ENCODE data around the gene ADORA2A. TPM values are rescaled to one million over a fixed set of nuclear protein-coding genes. Genes with fewer than 3 reads are reported as not detected.

ADORA2A gene
- total RNA-seq, 2 donors from 2014 or later = 2.5 to 4.0 TPM

Other genes starting within 250 kb of the ADORA2A start
- 1 to 10 TPM; 1.9 to 2.7 TPM for gene SUSD2, start 246.1 kb upstream of the ADORA2A start, total RNA-seq
- 1 to 10 TPM; 3.7 to 6.7 TPM for gene GGT5, start 182.5 kb upstream of the ADORA2A start, total RNA-seq
- gene SPECC1L, start 156.8 kb upstream of the ADORA2A start, total RNA-seq = 10 to 100 TPM; 86.3 to 87.5 TPM
- under 1 TPM in 1 of 2 donors, not detected in 1; 0.08 TPM for gene UPB1, start 67.7 kb downstream of the ADORA2A start, total RNA-seq
- gene GUCD1, start 127.5 kb downstream of the ADORA2A start, total RNA-seq = 100 to 1,000 TPM; 219 to 241 TPM
- gene SNRPD3, start 128.4 kb downstream of the ADORA2A start, total RNA-seq = 10 to 100 TPM; 60.3 to 70.8 TPM
- 10 to 100 TPM in 1 of 2 donors, 1 to 10 TPM in 1; 9.5 to 15.2 TPM for gene LRRC75B, start 165.5 kb downstream of the ADORA2A start, total RNA-seq
- 100 to 1,000 TPM in 1 of 2 donors, 1 to 10 TPM in 1; 9.6 to 195 TPM for gene GGT1, start 175.6 kb downstream of the ADORA2A start, total RNA-seq

All from left colon (tissue), 2 donors.